ENCODE data around the gene METTL8.

METTL8 gene

GRCh38 chr2:171308280-171309054, 125.3 kb downstream of the METTL8 start:
- DNase-seq, result no peak

GRCh38 chr2:171307560-171307959, 126.2 kb downstream of the METTL8 start:
- DNase-seq, result no peak

GRCh38 chr2:171297956-171298355, 135.8 kb downstream of the METTL8 start:
- no peak for DNase-seq

- DNase-seq, result no peak
Observed at GRCh38 chr2:171294608-171295007, 139.2 kb downstream of the METTL8 start.

- no peak for DNase-seq
Observed at GRCh38 chr2:171293661-171294060, 140.1 kb downstream of the METTL8 start.

GRCh38 chr2:171289991-171290390, 143.8 kb downstream of the METTL8 start:
- DNase-seq, result no peak

- no peak for DNase-seq
Observed at GRCh38 chr2:171289316-171289715, 144.5 kb downstream of the METTL8 start.

GRCh38 chr2:171287611-171288010, 146.2 kb downstream of the METTL8 start:
- DNase-seq, result no peak

- DNase-seq, result no peak
Observed at GRCh38 chr2:171287036-171287571, 146.7 kb downstream of the METTL8 start.

- no peak for DNase-seq
Observed at GRCh38 chr2:171281110-171281509, 152.7 kb downstream of the METTL8 start.

GRCh38 chr2:171279983-171280790, 153.6 kb downstream of the METTL8 start:
- no peak for DNase-seq

GRCh38 chr2:171274757-171275156, 159.0 kb downstream of the METTL8 start:
- DNase-seq, result no peak

GRCh38 chr2:171271971-171272436, 161.8 kb downstream of the METTL8 start:
- no peak for DNase-seq

GRCh38 chr2:171271386-171271785, 162.4 kb downstream of the METTL8 start:
- no peak for DNase-seq

GRCh38 chr2:171267855-171268629, 165.7 kb downstream of the METTL8 start:
- no peak for DNase-seq
